HEK293 (cell line): ENCODE data around the gene TLR10.

ENCODE experiments used
- HOXD13 ChIP-seq: sonication (generic); formaldehyde crosslinking; IDR thresholded peaks from 2 replicates; pipeline ENCODE4 v1.8.0; 2022; ENCODE audit warnings: missing genetic modification reagents, borderline replicate concordance
- MYNN ChIP-seq: fragments of 450-650 bp; formaldehyde crosslinking; IDR thresholded peaks from 2 replicates; pipeline ENCODE4 v1.5.1; 2016; ENCODE audit warnings: missing biosample characterization, missing genetic modification characterization, borderline replicate concordance
- TRIM28 ChIP-seq: IDR thresholded peaks from 2 replicates; pipeline ENCODE4 v1.6.1; 2011; ENCODE audit warnings: low read length, control low read depth, borderline replicate concordance
- ZNF146 ChIP-seq: fragments of 450-650 bp; formaldehyde crosslinking; IDR thresholded peaks from 2 replicates; pipeline ENCODE4 v1.5.1; 2016; ENCODE audit warnings: missing biosample characterization, missing genetic modification characterization
- ZNF221 ChIP-seq: fragments of 450-650 bp; formaldehyde crosslinking; IDR thresholded peaks from 2 replicates; pipeline ENCODE4 v1.5.1; 2017; ENCODE audit warnings: missing biosample characterization, missing genetic modification characterization, borderline replicate concordance
- ZNF48 ChIP-seq: fragments of 450-650 bp; formaldehyde crosslinking; IDR thresholded peaks from 2 replicates; pipeline ENCODE4 v1.5.1; 2016; ENCODE audit warnings: missing biosample characterization, missing genetic modification characterization
- ZNF664 ChIP-seq: fragments of 450-650 bp; formaldehyde crosslinking; IDR thresholded peaks from 2 replicates; pipeline ENCODE4 v1.5.1; 2016; ENCODE audit warnings: missing biosample characterization, missing genetic modification characterization
- ZNF776 ChIP-seq: fragments of 450-650 bp; formaldehyde crosslinking; IDR thresholded peaks from 2 replicates; pipeline ENCODE4 v1.5.0; 2017; ENCODE audit warnings: missing biosample characterization, missing genetic modification characterization, borderline replicate concordance
- TF ChIP-seq, protein P1 (sequence below): fragments of 450-650 bp; formaldehyde crosslinking; IDR thresholded peaks from 2 replicates; pipeline ENCODE4 v1.5.1; 2016; ENCODE audit warnings: missing biosample characterization, missing genetic modification characterization
- TF ChIP-seq, protein P2 (sequence below): fragments of 450-650 bp; formaldehyde crosslinking; IDR thresholded peaks from 2 replicates; pipeline ENCODE4 v1.5.1; 2016; ENCODE audit warnings: missing biosample characterization, missing genetic modification characterization
- TF ChIP-seq, protein P3 (sequence below): fragments of 450-650 bp; formaldehyde crosslinking; IDR thresholded peaks from 2 replicates; pipeline ENCODE4 v1.5.1; 2016; ENCODE audit warnings: missing biosample characterization, missing genetic modification characterization, low read depth

DNA sequence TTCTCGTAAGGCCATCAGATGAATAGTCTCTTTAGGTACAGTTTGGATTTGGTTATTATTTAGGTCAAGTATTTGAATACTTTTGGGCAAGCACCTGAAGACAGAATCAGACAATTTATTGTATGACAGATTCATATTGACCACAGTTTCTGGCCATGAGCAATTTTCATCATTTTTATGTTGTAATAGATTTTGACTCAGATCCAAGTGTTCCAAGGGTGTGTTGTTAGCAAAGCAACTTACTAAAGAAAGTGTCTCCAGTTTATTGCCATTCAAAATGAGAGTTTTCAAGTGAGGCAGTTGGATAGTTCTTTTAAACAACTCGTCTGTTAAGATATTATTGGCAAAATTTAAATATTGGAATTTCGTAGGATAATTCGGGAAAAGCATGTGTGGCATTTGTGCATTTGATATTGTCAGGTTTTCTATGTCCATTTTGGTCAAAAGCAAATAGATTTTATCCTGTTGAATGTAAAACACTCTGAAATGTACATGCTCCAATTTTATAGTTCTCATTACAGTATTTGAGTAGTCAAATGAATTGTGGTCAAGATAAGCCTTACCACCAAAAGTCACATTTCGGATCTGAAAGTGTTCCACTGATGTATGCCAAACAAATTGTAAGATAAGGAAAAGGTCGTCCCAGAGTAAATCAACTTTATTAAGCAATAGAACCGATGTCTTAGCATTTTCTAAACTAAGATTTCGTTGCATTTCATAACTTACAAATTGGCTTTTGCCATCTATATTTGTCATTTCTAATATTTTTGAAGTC, 8.4 kb downstream of the TLR10 start:
- TF ChIP-seq, protein P1, sequence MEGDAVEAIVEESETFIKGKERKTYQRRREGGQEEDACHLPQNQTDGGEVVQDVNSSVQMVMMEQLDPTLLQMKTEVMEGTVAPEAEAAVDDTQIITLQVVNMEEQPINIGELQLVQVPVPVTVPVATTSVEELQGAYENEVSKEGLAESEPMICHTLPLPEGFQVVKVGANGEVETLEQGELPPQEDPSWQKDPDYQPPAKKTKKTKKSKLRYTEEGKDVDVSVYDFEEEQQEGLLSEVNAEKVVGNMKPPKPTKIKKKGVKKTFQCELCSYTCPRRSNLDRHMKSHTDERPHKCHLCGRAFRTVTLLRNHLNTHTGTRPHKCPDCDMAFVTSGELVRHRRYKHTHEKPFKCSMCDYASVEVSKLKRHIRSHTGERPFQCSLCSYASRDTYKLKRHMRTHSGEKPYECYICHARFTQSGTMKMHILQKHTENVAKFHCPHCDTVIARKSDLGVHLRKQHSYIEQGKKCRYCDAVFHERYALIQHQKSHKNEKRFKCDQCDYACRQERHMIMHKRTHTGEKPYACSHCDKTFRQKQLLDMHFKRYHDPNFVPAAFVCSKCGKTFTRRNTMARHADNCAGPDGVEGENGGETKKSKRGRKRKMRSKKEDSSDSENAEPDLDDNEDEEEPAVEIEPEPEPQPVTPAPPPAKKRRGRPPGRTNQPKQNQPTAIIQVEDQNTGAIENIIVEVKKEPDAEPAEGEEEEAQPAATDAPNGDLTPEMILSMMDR (tag by site-specific recombination), result no peak
- TF ChIP-seq HOXD13 (CRISPR knock-in tag) (no peak), TRIM28 (no peak), ZNF48 (no peak), ZNF146 (tag by site-specific recombination) (no peak), MYNN (tag by site-specific recombination) (no peak), ZNF776 (tag by site-specific recombination) (no peak), ZNF221 (tag by site-specific recombination) (no peak), ZNF664 (tag by site-specific recombination) (no peak)
- TF ChIP-seq, protein P2, sequence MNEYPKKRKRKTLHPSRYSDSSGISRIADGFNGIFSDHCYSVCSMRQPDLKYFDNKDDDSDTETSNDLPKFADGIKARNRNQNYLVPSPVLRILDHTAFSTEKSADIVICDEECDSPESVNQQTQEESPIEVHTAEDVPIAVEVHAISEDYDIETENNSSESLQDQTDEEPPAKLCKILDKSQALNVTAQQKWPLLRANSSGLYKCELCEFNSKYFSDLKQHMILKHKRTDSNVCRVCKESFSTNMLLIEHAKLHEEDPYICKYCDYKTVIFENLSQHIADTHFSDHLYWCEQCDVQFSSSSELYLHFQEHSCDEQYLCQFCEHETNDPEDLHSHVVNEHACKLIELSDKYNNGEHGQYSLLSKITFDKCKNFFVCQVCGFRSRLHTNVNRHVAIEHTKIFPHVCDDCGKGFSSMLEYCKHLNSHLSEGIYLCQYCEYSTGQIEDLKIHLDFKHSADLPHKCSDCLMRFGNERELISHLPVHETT (tag by site-specific recombination), result no peak
- TF ChIP-seq, protein P3, sequence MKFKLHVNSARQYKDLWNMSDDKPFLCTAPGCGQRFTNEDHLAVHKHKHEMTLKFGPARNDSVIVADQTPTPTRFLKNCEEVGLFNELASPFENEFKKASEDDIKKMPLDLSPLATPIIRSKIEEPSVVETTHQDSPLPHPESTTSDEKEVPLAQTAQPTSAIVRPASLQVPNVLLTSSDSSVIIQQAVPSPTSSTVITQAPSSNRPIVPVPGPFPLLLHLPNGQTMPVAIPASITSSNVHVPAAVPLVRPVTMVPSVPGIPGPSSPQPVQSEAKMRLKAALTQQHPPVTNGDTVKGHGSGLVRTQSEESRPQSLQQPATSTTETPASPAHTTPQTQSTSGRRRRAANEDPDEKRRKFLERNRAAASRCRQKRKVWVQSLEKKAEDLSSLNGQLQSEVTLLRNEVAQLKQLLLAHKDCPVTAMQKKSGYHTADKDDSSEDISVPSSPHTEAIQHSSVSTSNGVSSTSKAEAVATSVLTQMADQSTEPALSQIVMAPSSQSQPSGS (tag by site-specific recombination), result no peak
